ENCODE results near the gene USP6NL.

USP6NL gene

DNA sequence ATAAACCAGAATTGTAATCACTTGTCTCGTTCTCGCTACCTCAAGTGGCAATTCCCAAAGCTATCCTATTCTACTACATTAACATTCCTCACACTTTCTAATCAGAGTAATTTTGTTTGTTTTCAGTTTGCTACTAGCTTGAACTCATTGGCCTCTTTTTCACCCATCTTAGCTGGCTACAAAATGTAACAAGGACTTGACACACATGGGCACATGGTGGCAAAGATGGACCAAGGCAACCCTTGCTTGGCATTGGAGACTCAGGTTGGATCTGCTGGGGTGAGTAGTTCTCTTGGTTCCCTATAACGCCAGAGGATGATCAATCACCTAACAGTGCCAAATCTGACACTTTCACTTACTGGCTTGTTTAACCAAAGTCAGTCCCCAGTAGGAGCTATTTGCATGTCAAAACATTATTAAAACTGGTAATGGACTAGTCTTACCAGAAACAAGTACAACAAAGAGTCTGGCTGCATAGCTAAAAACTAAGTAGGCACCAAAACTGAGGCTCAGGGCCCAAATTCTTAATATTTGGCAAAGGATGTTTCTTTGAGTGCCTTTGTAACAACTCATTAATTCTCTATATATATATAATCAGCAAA, 1.9 kb downstream of the USP6NL start:
- no peak for DNase-seq (ENCODE audit: low read depth)
- H3K4me3 ChIP-seq (ENCODE audit: control insufficient read depth, low read depth, low read length) = no peak overlapping the region
- TF ChIP-seq, protein P1, sequence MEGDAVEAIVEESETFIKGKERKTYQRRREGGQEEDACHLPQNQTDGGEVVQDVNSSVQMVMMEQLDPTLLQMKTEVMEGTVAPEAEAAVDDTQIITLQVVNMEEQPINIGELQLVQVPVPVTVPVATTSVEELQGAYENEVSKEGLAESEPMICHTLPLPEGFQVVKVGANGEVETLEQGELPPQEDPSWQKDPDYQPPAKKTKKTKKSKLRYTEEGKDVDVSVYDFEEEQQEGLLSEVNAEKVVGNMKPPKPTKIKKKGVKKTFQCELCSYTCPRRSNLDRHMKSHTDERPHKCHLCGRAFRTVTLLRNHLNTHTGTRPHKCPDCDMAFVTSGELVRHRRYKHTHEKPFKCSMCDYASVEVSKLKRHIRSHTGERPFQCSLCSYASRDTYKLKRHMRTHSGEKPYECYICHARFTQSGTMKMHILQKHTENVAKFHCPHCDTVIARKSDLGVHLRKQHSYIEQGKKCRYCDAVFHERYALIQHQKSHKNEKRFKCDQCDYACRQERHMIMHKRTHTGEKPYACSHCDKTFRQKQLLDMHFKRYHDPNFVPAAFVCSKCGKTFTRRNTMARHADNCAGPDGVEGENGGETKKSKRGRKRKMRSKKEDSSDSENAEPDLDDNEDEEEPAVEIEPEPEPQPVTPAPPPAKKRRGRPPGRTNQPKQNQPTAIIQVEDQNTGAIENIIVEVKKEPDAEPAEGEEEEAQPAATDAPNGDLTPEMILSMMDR (conservative IDR thresholded peaks at IDR 0.05; ENCODE audit: control insufficient read depth, insufficient read depth, low read depth, low read length) = no peak

DNA sequence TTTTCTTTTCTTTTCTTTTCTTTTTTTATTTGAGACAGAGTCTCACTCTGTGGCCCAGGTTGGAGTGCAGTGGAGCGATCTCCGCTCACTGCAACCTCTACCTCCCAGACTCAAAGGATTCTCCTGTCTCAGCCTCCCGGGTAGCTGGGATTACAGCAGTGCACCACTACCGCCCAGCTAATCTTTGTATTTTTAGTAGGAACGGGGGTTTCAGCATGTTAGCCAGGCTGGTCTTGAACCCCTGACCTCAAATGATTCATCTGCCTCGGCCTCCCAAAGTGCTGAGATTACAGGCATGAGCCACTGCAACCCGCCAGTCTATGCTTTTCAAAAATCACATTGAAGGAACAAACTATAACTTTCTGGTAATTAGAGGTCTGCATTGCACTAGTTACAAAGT, 2.4 kb downstream of the USP6NL start:
- DNase-seq (ENCODE audit: low read depth) = no peak
- no peak overlapping the region for H3K4me3 ChIP-seq (ENCODE audit: control insufficient read depth, low read depth, low read length)
- TF ChIP-seq, protein P1 (conservative IDR thresholded peaks at IDR 0.05; ENCODE audit: control insufficient read depth, insufficient read depth, low read depth, low read length) = no peak

DNA sequence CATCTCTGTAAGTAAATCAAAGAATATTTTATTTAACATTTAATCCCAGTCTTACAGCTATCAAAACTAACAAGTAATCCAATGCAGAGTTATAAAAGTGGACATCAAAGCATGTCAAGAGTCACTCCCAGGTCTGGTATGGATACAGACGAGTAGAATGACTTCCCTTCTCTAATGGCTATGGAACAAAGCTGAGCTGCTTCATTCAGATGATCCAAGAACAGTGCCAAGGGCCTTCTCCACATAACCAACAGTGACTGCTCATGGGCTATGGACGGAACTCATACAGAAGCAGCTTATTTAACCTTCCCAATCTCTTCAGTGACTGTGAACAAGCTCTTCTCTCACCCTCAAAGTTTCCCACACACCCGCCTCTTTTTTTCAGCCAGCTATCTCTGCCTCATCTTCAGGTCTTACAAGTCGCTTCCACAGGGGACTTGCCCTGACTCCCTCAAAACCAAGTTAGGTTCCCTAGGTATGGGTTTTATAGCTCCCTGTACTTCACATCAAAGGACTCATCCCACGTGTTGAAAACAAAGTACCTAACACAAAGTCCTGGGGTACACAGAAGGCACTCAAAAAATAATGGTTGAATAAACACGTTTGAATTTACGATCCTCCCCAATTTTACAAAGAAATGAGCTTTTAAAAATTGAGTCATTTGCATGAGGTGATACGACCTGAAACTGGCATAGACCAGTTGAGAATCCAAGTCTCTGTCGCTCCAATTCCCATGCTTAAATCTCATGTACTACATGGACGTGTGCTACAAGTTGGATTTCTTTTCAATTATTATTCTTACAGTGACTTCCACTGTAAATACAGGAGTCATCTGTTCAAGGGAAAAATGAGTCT, 3.1 kb downstream of the USP6NL start:
- TF ChIP-seq, protein P1 (conservative IDR thresholded peaks at IDR 0.05; ENCODE audit: control insufficient read depth, insufficient read depth, low read depth, low read length) = no peak
- DNase-seq (ENCODE audit: low read depth) = no peak
- H3K4me3 ChIP-seq (ENCODE audit: control insufficient read depth, low read depth, low read length) = no peak overlapping the region

DNA sequence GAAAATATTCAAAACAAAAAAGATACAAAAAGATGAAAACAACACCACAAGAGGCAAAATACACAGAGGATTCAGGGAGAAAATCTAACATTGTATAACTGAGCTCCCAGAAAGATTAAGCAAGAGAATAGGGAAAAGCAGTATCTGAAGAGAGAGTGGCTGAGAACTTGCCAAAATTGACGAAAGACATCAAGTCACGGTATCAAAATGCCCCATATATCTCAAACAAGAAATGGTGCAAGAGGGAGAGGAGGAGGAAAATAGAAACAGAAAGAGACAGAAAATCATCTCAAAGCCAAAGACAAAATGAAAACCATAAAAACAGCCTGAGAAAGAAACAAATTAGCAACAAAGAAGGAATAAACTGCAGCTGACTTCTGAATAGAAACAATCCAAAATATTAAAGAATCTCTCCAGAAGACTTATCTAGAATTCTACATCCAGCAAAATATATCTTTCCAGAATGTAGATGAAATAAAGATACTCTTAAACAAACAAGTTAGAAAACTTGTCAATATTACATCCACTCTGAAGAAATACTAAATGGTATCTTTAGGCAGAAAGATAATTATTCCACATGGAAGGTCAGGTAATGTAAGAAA, 5.5 kb downstream of the USP6NL start:
- DNase-seq (ENCODE audit: low read depth) = no peak
- H3K4me3 ChIP-seq (ENCODE audit: control insufficient read depth, low read depth, low read length) = no peak overlapping the region
- TF ChIP-seq, protein P1 (conservative IDR thresholded peaks at IDR 0.05; ENCODE audit: control insufficient read depth, insufficient read depth, low read depth, low read length) = no peak

DNA sequence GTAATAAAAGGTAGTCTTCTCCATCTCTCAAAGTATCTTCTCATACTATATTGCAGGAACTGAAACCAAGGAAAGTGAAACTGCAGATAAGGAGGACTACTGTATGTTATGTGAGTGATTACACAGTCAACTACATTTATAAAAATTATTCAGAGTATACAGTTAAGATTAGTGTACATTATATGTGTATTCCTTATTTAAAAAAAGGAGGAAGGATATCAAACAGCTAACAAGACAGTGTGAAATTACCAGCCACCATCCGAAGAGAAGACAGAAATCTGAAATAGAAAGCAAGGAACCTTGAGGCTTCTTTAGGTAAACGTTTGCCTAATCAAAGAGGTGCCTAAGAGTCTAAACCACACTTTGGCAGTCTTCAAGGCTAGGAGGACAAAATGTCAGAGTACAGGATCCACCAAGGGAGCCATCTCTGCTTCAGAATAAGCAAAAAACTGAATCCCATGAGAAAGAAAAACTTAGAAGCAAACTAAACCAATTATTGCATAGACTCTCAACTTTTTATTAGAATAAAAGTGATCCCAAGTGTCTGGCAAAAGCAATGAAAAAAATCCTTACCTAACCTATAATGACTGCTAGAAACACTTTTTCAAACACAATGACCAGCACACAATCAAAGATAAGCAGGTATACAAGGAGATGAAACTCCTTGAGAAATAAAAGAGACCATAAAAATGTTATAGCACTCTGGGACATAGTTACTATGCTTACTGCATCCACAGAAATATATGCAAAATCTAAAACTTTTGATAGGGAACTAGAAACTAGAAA, 6.4 kb downstream of the USP6NL start:
- H3K4me3 ChIP-seq (ENCODE audit: control insufficient read depth, low read depth, low read length) = no peak overlapping the region
- no peak for DNase-seq (ENCODE audit: low read depth)
- TF ChIP-seq, protein P1 (conservative IDR thresholded peaks at IDR 0.05; ENCODE audit: control insufficient read depth, insufficient read depth, low read depth, low read length) = no peak

DNA sequence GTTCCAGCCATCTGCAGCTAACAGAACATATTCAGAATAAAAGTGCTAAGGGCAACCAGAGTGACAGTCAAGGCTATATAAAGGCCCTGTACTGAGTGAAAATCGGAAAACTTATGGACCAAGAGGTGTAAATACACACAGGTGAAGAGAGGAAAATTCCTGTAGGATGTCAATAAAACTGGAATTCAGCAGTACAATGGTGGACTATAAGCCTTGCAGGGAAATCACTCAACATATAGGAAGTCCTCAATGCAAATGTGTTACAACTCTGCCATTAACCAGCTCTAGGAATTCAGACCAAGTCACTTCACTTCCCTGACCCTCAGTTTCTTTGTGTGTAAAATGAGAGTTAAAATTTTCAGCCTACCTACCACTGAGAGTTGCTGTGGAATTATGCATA, 7.7 kb downstream of the USP6NL start:
- no peak for DNase-seq (ENCODE audit: low read depth)
- H3K4me3 ChIP-seq (ENCODE audit: control insufficient read depth, low read depth, low read length) = no peak overlapping the region
- TF ChIP-seq, protein P1 (conservative IDR thresholded peaks at IDR 0.05; ENCODE audit: control insufficient read depth, insufficient read depth, low read depth, low read length) = no peak

Data from fibroblast of mammary gland (primary cell).